DND-41 (cell line): Measurements from ENCODE around the gene ODF2L.
A peak's percentile ranks its signal among the peaks of the same experiment; 100 is the strongest.

ENCODE experiments used
- ATAC-seq: fragments of 200-7000 bp; cut with Tn5 transposase; 3 replicates; pipeline ENCODE4 v1.9.1; 2021; ENCODE audit warnings: low read depth; ENCODE audit not compliant: insufficient read depth
- DNase-seq: peaks from one replicate; pipeline ENCODE4 v3.0.0-alpha.2; 2020
- H2AFZ ChIP-seq: 2 replicates; pipeline ENCODE4 v1.6.0; 2012; ENCODE audit warnings: low read depth, low read length
- H3K27ac ChIP-seq: 2 replicates; pipeline ENCODE4 v1.5.1; 2012; ENCODE audit warnings: low read length, inconsistent platforms
- H3K27me3 ChIP-seq: fragments of 200-600 bp; sonication (generic); 2 replicates; pipeline ENCODE4 v1.6.0; 2012; ENCODE audit warnings: low read length, mild to moderate bottlenecking, inconsistent platforms; ENCODE audit not compliant: insufficient read depth, poor library complexity
- H3K36me3 ChIP-seq: 2 replicates; pipeline ENCODE4 v1.5.1; 2012; ENCODE audit warnings: low read length, inconsistent platforms; ENCODE audit not compliant: insufficient read depth
- H3K4me1 ChIP-seq: 2 replicates; pipeline ENCODE4 v1.5.1; 2012; ENCODE audit warnings: mild to moderate bottlenecking, low read length; ENCODE audit not compliant: insufficient read depth
- H3K4me2 ChIP-seq: 2 replicates; pipeline ENCODE4 v1.6.0; 2012; ENCODE audit warnings: mild to moderate bottlenecking, moderate library complexity, low read length, inconsistent platforms; ENCODE audit not compliant: insufficient read depth
- H3K4me3 ChIP-seq, 2 experiments: fragments of 200-600 bp in 1 of 2; shearing (Covaris generic) in 1 of 2; 2 replicates each; pipeline ENCODE4 v1.5.1; 2012 to 2016; ENCODE audit warnings: inconsistent platforms in 2 of 2, low read length in 2 of 2, mild to moderate bottlenecking in 2 of 2, low read depth in 1 of 2, moderate library complexity in 1 of 2
- H3K79me2 ChIP-seq: 2 replicates; pipeline ENCODE4 v1.6.0; 2012; ENCODE audit warnings: low read length, inconsistent platforms; ENCODE audit not compliant: insufficient read depth
- H3K9ac ChIP-seq: 2 replicates; pipeline ENCODE4 v1.6.0; 2012; ENCODE audit warnings: low read depth, mild to moderate bottlenecking, inconsistent platforms, low read length, moderate library complexity
- H3K9me3 ChIP-seq: 2 replicates; pipeline ENCODE4 v1.5.1; 2012; ENCODE audit warnings: low read length, moderate library complexity, mild to moderate bottlenecking, inconsistent platforms; ENCODE audit not compliant: insufficient read depth, severe bottlenecking
- H4K20me1 ChIP-seq: 2 replicates; pipeline ENCODE4 v1.6.0; 2012; ENCODE audit warnings: low read length; ENCODE audit not compliant: insufficient read depth
- CTCF ChIP-seq: IDR thresholded peaks from 2 replicates; pipeline ENCODE4 v1.5.1; 2012; ENCODE audit warnings: borderline replicate concordance, low read length, moderate library complexity, mild to moderate bottlenecking; ENCODE audit not compliant: poor library complexity, severe bottlenecking; ENCODE audit errors: extremely low read depth
- EZH2 ChIP-seq: IDR thresholded peaks from 3 replicates; pipeline ENCODE4 v1.6.1; 2012; ENCODE audit warnings: borderline replicate concordance, low read depth, mild to moderate bottlenecking, moderate library complexity, low read length, inconsistent platforms; ENCODE audit not compliant: severe bottlenecking

ODF2L gene

DNA sequence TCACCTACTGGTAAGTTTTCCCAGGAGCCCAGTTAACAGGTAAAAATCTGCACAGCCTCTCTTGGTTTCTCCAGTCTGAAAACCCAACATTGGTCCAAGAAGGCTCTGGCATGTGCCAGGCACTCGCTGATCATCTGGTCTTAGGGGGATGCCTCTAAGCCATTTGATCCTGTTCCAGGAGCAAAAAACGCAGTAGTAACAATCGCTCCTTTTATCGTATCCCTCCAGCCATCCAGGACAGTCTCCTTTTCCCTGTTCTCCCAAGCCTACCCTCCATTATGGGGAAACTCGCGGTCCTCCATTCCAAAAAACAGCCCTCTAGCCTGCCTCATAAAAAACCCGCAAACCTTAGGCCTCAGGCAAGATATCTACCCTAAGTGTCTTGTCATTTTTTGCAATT, 56.2 kb downstream of the ODF2L start:
- H3K4me1 ChIP-seq, result no peaks in the 10 kb centered on the region
- H3K9ac ChIP-seq, result no peak overlapping the region
- no peaks in the 10 kb centered on the region for H3K79me2 ChIP-seq
- ATAC-seq (no peak), DNase-seq (no peak)
- H3K9me3 ChIP-seq, result no peaks in the 10 kb centered on the region
- H3K27ac ChIP-seq, result no peak overlapping the region
- H3K4me2 ChIP-seq, result no peak overlapping the region
- H3K27me3 ChIP-seq, result no peaks in the 10 kb centered on the region
- H3K36me3 ChIP-seq, result no peaks in the 10 kb centered on the region
- H4K20me1 ChIP-seq, result no peaks in the 10 kb centered on the region
- peak overlapping the region; percentile 14; the same call in 1 of the 2 replicates for H2AFZ ChIP-seq
- no peak for TF ChIP-seq CTCF
- no peak for TF ChIP-seq EZH2
- H3K4me3 ChIP-seq, result no peak overlapping the region

GRCh38 chr1:86339014-86339812, 56.9 kb downstream of the ODF2L start:
- Histone ChIP-seq H2AFZ (peak overlapping the region; percentile 14; the same call in 1 of the 2 replicates), H4K20me1 (no peaks in the 10 kb centered on the region), H3K9me3 (no peaks in the 10 kb centered on the region), H3K79me2 (no peaks in the 10 kb centered on the region), H3K4me1 (no peaks in the 10 kb centered on the region), H3K27ac (no peak overlapping the region), H3K4me2 (no peak overlapping the region), H3K36me3 (no peaks in the 10 kb centered on the region), H3K27me3 (no peaks in the 10 kb centered on the region), H3K9ac (no peak overlapping the region), H3K4me3 (no peak overlapping the region)
- no peak for DNase-seq
- ATAC-seq, result peak; percentile 37; the same call in 2 of the 3 replicates
- TF ChIP-seq EZH2, result no peak
- TF ChIP-seq CTCF, result no peak

DNA sequence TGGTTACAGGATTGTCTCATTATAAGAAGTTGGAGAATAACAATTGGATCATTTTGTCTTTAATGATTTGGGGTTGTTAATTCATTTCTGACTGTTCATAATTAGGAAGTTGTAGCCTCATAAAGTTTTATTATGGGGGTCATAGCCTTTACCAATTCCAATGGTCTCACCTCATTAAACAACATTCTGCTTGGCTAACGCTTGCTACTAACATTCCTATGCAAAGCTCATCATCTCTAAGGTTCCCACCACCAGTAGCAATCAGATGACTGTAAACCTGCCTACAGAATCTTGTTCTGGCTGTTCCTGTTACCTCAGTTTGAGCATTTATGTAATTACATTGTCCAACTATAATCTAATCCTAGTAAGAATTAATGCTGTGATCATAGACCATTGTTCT, 60.2 kb downstream of the ODF2L start:
- H2AFZ ChIP-seq, result no peak overlapping the region
- H3K9ac ChIP-seq, result no peak overlapping the region
- no peaks in the 10 kb centered on the region for H3K9me3 ChIP-seq
- no peaks in the 10 kb centered on the region for H3K4me1 ChIP-seq
- H4K20me1 ChIP-seq, result no peaks in the 10 kb centered on the region
- no peak overlapping the region for H3K4me3 ChIP-seq
- H3K36me3 ChIP-seq, result no peaks in the 10 kb centered on the region
- no peak overlapping the region for H3K27ac ChIP-seq
- TF ChIP-seq CTCF (no peak), EZH2 (no peak)
- H3K4me2 ChIP-seq, result no peak overlapping the region
- H3K79me2 ChIP-seq, result no peaks in the 10 kb centered on the region
- no peaks in the 10 kb centered on the region for H3K27me3 ChIP-seq
- DNase-seq (no peak), ATAC-seq (no peak)
